ENCODE measurements around the gene DUS2. TPM values are rescaled to one million over a fixed set of nuclear protein-coding genes. Genes with fewer than 3 reads are reported as not detected.

DUS2 gene
- total RNA-seq, 1 donor from 2014 or later = 13.7 TPM

DNA sequence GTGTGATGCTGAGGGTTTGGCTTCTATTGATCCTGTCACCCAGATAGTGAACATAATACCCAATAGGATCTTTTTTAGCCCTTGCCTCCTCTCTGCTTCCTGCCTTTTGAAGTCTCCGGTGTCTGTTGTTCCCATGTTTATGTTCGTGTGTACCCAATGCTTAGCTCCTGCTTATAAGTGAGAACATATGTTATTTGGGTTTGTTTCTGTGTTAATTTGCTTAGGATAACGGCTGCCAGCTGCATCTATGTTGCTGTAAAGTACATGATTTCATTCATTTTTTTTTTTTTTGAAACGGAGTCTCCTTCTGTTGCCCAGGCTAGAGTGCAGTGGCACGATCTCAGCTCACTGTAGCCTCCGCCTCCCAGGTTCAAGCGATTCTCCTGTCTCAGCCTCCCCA, 23.0 kb downstream of the DUS2 start:
- peak; percentile 14 for DNase-seq

DNA sequence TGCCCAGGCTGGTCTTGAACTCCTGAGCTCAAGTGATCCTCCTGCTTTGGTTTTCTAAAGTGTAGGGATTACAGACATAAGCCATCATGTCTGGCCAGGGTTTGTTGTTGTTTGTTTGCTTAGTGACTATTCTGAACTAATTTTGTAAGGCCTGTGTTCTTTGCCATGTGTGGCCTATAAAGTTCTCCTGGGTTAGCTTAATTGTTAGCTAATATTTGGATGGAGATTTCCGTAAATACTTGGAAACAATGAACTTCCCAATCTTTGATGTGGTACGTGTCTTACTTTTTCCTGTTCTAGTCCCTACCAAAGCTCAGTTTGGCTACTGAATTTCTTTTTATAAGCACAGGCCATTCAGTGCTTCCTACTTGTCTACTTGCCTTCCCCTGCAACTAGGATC, 24.9 kb downstream of the DUS2 start:
- no peak for DNase-seq

DNA sequence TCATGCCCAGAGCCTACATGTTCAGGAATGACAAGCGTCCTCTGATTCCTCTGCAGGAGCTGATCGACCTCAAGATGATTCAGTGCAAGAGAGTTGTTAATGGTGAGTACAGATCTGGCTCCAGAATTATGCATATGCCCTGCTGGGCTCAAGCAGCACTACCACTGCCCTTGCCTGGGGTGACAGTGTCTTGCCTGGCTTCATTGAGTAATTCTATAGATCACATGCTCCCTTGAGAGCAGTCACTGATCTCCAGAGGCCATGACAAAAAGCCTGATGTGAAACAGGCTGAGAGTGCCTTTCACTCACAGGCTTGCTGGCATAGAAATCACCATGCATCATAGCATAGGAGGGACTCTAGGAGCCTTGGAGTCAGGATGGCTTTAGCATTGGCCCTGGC, 26.4 kb downstream of the DUS2 start:
- no peak for DNase-seq

DNA sequence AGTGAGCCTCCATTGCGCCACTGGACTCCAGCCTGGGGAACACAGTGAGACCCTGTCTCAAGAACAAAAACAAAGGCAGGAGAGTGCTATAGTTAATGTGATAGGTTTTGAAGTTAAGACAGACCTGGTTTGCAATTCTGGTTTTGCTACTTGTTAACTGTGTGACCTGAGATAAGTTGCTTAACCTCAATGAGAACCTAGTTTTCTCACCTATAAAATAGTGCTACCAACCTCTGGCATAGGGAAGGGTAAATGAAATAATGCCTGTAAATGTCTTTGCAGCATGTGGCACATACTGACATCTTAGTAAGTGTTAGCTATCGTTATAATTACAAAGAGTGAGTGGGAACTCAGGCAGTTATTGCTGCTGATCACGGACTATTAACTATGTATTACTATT, 32.3 kb downstream of the DUS2 start:
- no peak for DNase-seq

DNA sequence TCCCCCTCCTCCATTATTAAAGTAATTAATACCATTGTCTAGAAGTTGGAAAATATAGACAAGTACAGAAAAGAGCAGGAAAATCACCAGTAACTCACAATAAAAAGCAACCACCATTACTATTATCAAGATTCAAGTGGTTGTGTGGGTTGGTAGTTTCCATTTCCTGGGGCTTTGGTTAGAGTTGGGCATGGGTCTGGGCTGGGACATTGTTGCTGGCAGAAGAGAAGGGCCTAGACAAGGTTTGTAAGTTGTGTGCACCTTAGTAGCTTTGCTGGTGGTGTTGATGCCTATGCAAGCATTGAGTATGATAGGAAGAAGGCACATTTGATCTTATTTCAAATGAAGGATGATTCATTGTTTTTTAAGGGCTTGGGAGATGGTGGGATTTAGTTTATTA, 36.7 kb downstream of the DUS2 start:
- DNase-seq = no peak

DNA sequence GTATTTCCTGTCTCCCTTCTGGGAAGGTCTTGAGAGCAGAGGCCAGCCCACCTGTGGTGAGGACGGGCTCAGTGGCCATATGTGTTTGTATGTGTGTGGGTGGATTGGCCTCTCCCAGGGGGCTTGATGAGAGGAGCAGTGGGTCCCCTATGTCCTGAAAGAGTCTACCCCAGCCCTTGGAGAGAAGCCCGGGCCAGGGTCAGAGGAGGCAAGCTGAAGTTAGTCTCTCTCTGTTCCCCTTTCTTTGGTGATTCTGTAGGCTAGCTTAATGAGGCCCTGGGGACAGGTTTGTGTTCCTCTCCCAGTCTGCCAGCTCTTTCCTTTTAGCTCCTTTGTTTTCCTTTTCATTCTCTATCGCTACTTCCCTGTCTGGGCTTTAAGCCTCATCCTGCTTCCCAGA, 38.3 kb downstream of the DUS2 start:
- DNase-seq = no peak

DNA sequence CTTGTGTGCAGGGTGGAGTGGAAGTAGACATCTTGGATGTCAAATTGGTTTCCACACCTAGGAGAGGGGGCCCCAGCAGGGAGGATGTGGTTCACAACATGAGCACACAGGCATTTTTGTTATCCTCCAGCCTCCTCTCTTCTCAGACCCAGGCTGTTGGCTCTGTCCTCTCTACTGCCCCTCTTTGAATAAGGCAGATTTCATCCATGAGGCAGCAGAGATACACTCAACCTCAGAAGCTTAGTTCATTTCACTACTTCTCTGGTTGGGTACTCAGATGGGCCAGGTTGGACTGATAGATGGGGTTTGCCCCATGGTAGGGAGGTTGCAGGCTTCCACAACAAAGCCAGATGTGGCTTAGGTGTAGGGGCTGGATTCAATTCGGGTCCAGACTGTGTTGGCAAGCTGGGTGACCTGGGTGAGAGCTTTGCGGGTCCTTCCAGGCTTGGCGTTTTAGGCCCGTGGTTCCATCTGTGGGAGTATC, 39.9 kb downstream of the DUS2 start:
- DNase-seq = no peak

DNA sequence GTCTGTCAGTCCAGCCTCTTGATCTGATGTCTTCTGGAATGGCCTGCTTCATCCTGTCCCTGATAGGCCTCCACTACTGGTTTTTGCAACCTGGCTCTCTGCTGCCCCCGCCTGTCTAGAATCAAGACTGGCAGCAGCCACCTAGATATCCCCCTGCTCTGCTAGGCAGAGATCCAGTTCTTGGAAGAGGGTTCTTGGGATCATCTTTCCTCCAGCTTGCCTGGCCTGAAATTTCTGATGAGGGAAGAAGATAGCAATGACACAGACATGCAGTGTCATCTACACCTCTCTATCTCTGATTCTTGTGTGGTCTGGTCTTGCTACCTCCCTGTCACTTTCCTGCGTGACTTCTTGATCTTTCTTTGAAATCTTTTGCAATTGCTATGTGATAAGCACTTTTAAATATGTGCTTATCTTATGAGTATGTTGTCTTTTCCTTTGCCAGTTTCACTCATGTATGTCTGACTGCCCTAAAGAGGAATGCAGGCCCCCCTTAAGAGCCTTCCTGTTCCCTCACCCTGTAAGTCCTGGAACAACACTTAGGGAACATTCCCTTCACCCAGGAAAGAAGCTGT, 41.8 kb downstream of the DUS2 start:
- DNase-seq = peak; percentile 79

DNA sequence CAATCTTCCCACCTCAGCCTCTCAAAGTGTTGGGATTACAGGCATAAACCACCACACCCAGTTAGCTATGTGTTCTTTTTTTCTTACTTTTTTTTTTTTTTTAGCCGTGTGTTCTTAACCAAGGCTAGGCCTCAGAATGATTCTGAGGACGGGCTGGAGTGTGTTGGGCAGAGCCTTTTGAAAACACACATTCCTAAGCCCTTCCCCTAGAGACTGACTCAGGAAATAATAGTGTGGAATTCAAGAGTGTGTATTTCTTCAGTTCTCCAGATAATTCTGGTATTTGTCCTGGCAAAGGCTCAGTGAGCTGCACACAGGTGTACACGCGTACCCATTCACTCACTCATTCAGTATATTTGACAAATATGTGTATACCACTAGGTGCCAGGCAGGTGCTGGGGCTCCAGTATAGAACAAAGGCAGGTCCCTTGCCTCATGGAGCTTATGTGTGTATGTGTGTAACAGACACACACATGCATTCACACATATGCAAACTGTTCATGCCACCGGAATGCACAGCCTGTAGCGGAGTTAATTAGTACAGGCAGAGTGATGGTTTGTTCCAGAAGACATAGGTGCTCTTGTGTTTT, 42.7 kb downstream of the DUS2 start:
- no peak for DNase-seq

DNA sequence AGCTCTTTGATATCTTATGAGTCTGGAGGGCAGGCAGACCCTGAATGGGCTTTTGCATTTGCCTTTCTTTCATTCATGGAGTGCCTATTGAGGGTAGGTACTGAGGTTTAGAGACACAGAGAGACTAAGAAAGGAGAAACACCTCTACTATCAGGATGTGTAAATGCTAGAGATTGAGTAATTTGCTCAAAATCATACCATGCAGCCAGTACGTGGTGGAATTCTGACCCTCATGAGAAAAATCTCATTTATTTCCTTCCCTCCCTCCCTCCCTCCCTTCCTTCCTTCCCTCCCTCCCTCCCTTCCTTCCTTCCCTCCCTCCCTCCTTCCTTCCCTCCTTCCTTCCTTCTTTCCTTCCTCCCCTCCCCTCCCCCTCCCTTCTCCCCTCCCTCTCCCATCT, 43.7 kb downstream of the DUS2 start:
- no peak for DNase-seq

DNA sequence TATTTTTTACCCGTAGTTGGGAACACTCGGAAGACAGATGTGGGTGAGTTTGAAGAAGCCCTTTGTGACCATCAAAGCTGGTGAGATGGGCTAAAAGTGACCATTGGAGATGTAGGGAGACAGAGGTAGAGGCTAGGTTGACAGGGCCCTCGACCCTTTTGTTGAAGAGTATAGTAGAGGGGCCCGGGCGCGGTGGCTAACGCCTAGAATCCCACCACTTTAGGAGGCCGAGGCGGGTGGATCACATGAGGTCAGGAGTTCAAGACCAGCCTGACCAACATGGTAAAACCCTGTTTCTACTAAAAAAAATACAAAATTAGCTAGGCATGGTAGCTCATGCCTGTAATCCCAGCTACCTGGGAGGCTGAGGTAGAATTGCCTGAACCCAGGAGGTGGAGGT, 45.8 kb downstream of the DUS2 start:
- no peak for DNase-seq

DNA sequence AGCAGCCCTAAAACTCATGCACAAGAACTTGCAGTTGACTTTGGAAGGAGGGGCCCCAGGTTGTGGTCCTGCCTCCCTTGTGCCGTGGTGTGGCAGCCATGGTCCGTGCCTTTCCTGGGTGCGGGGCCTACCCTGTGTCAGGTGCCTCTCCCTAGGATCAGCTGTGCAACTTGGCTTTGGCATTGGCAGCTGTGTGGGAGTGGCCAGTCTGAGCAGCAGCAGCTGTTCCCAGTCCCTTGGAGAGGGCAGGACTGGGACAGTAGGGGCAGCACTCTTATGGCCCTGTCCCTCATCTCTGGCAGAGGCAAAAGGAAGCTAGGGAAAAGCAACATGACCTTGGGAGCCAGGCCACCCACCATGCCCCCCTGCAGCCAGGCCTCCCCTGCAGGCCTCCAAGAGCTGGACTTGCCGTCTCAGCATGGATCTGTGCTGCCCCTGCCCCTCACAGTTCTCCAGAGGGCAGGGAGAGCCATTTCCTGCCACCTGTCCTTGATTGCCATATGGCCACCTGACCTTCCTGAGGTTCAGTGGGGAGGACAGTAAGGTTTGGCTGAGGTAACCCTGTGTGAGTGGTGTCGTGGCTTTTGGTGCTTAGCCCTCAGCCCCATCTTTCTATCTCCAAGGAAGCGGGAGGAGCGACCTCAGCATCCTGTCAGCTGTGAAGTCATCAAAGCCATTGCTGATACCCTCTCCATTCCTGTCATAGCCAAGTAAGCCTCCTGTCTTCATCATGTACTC, 46.6 kb downstream of the DUS2 start:
- peak; percentile 92 for DNase-seq

DNA sequence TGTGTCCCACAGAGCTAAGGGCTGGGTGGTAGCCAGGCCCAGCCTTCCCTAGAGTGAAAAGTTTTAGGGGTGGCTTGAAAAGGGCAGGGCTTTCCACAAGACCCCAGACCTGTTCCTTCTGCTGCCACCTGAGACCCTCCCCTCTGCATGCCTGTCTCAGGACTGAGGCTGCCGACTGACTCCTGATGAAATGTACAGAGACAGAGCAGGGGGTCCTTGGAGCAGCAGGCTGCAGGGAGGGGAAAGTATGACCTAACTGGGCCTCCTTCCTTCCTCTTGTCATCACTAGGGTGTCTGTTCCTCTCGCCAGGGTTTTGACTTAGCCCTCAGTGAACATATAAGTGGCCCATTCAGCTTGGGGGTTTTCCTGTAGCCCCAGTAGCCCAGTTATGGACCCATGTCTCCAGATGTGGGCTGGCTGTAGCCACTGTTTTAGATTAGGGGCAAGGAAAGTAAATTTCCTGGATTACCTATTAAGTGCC, 47.2 kb downstream of the DUS2 start:
- DNase-seq = no peak

DNA sequence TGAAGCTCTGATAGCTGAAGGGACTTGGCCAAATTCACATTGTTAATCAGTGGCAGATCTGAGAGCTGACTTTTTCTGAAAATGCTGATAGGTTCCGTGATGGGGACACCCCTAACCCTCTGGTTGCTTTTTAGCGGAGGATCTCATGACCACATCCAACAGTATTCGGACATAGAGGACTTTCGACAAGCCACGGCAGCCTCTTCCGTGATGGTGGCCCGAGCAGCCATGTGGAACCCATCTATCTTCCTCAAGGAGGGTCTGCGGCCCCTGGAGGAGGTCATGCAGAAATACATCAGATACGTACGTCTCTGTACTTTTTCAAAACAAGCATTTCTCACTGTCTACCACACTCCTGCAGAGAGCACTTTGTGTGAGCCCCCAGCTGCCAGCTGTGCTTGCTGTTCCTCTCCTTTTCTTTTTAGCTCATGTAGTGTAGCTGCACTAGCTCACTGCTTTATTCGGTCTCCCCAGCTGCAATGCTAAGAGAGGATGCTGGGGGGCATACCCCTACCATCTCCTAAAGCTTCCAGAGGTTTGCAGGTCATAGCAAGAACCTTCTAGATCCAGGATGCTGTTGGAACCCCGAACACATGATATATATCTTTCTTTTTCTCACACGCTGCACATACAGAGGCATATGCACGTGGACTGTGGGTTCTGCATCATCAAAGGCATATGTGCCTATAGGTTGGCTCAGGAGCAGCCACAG, 47.9 kb downstream of the DUS2 start:
- no peak for DNase-seq

DNA sequence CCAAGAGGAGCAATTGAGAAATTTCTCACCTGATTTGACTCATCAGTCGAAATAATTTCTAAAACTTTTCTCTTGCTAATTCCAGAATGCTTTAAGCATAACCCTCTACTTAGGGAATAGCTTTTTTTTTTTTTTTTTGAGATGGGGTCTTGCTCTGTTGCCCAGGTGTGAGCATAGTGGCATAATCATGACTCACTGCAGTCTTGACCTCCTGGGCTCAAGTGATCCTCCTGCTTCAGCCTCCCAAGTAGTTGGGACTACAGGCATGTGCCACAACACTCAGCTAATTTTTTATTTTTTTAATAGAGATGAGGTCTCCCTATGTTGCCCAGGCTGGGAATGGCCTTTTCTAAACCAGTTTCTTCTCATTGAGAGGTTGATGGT, 48.4 kb downstream of the DUS2 start:
- no peak for DNase-seq

DNA sequence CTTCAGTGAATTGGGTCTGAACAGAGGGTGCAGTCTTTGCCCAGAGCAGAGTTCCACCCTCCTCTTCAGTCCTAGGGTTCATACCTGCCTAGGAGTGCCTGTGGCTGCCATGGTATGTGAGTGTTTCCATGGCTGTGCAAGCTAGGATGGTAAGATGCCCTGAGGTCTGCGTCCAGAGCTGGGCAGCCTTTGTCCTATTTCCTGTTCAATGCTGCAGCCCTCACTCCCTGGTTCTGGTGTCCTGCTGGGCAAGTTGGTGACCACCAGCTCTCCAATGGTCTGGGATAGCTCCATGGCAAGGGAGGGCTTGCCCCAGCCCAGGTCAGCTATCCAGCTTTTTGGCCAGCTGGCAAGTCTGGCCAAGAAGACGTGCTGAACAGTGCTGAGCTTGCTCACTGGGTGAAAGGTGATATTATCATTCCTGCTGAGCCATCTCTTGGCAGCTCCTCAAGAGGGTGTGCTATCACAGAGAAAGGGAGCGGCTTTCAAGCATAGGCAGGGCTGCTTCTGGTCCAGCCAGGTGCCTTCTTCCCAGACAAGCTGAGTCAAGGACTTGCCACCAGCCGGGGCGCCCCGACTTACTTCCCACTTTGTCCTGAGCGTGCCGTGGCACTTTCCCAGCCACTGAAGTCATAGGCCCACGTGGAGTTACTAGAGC, 49.1 kb downstream of the DUS2 start:
- peak; percentile 69 for DNase-seq

DNA sequence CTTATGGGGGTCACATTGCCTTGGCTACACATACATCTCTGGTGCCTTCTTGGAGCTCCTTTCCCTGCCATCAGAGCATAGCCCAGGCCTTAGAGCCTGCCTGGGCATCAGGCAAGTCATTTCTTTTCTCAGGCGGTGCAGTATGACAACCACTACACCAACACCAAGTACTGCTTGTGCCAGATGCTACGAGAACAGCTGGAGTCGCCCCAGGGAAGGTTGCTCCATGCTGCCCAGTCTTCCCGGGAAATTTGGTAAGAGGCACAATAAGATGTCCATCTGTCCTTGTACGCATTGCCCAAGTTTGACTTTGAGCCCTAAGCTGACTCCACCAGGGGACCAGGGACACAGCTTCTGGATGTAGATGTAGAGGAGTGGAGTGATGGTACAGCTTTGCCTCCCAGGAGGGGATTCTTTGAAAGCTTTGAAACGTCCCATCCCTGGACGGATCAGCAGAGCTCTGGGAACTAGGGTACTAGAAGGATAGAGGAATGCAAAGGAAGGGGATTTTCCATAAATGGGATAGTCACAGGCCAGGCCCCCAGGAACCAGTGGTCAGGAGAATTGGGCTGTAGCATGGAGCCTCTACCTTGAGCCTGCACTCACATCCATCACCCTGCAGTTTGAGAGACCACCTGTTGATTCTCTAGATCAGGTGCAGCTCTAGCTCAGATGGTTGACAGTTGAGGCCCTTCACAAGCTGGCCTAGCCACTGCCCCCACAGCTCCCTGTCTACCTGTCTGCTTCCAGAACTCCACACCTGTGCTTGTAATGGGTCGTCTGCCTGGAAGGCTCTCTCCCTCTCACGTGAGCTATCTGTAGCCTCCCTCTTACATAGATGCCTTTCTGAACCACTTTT, 51.0 kb downstream of the DUS2 start:
- DNase-seq = no peak

DNA sequence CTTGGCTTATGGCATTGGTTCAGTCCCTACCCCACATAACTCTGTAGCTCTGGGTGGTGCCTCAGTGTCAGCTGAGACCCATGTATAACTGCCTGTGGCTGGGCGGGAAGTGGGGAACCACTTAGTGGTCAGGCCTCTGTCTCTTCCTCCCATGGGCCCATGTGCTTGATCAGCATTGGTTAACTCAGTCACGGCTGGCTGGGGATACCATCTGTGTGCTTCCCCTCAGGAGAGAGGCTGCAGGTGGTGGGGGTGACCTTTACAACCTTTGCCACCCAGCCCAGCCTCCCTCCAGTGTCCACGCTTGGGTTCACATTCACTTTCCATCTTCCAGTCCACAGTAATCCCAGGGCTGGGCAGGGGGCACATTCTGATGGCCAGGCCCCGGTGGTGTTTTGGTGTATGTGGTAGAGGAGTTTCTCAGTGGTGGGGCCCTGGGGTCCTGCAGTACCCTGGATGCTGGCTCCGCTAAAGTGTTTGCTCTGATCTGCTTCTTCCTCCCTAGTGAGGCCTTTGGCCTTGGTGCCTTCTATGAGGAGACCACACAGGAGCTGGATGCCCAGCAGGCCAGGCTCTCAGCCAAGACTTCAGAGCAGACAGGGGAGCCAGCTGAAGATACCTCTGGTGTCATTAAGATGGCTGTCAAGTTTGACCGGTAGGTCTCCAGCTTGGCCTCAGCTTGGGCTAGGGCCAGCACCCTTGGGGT, 51.9 kb downstream of the DUS2 start:
- DNase-seq = no peak

DNA sequence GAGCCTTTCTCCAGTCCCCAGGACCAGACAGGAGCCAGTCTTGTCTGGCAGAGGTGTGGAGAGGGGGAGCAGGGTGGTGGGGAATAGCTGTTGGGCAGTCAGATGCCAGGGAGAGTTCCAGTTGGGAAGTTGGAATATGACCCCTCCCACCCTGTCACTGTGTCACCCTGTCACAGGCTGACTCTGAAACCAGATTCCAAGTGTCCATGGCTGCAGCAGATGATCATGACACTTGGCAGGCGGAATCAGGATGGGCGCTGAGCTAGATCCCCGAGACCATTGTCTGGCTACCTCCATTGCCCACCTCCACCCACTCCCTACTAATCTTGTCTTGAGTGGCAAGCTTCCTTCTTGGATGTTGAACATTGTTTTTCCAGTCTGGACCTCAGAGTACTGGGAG, 52.9 kb downstream of the DUS2 start:
- no peak for DNase-seq

DNA sequence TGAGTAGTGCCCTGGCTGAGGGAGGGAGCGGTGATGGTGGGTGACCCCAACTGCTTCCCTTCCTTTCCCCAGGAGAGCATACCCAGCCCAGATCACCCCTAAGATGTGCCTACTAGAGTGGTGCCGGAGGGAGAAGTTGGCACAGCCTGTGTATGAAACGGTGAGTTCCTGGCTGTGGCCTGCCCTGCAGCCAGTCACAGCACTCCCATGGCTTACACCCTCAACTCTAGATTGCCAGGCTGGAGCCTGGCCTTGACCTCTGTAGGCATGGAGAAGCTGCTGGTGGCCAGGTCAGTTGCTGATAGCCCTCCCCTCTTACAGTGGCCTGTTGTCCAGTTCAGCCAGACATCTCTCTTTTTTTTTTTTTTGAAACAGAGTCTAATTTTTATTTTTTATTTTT, 53.5 kb downstream of the DUS2 start:
- no peak for DNase-seq
